ENCODE results near the gene SC5D.

Gene SC5D

DNA sequence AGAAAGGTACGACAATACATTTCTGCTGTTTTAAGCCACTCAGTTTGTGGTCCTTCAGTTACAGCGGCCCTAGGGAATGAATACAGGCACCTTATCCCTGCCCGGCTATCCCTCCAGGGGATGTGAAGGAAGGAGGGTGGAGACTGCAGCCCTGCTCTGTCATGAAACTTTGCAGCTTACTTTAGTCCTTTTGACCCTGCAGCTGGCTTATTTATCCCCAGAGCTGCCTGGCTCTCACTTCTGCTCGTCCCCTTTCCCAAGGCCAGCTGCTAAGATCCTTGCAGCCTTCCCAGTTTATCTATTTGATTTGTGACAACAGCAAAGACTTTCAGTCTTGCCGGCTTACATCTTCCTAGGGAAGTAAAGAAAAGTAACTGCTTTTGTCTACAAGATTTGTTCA is 55.2 kb downstream of the SC5D start:
- no peak for DNase-seq (ENCODE audit: low read depth in 1 of 2, low spot score in 1 of 2)
- no peak overlapping the region for H3K27ac ChIP-seq (replicated peaks)
- no peak overlapping the region for H3K4me3 ChIP-seq (replicated peaks; ENCODE audit: insufficient read depth, low read length)
- no peaks in the 10 kb centered on the region for H3K27me3 ChIP-seq (ENCODE audit: insufficient read depth, poor library complexity, severe bottlenecking)
- TF ChIP-seq, protein P1, sequence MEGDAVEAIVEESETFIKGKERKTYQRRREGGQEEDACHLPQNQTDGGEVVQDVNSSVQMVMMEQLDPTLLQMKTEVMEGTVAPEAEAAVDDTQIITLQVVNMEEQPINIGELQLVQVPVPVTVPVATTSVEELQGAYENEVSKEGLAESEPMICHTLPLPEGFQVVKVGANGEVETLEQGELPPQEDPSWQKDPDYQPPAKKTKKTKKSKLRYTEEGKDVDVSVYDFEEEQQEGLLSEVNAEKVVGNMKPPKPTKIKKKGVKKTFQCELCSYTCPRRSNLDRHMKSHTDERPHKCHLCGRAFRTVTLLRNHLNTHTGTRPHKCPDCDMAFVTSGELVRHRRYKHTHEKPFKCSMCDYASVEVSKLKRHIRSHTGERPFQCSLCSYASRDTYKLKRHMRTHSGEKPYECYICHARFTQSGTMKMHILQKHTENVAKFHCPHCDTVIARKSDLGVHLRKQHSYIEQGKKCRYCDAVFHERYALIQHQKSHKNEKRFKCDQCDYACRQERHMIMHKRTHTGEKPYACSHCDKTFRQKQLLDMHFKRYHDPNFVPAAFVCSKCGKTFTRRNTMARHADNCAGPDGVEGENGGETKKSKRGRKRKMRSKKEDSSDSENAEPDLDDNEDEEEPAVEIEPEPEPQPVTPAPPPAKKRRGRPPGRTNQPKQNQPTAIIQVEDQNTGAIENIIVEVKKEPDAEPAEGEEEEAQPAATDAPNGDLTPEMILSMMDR (IDR thresholded peaks at IDR 0.05; ENCODE audit: insufficient read depth, low read length), result no peak
- TF ChIP-seq SPI1 (IDR thresholded peaks at IDR 0.05; ENCODE audit: borderline replicate concordance, low read depth), result no peak
- TF ChIP-seq POLR2AphosphoS5 (IDR thresholded peaks at IDR 0.05; ENCODE audit: low read depth), result no peak
- TF ChIP-seq, protein P2, sequence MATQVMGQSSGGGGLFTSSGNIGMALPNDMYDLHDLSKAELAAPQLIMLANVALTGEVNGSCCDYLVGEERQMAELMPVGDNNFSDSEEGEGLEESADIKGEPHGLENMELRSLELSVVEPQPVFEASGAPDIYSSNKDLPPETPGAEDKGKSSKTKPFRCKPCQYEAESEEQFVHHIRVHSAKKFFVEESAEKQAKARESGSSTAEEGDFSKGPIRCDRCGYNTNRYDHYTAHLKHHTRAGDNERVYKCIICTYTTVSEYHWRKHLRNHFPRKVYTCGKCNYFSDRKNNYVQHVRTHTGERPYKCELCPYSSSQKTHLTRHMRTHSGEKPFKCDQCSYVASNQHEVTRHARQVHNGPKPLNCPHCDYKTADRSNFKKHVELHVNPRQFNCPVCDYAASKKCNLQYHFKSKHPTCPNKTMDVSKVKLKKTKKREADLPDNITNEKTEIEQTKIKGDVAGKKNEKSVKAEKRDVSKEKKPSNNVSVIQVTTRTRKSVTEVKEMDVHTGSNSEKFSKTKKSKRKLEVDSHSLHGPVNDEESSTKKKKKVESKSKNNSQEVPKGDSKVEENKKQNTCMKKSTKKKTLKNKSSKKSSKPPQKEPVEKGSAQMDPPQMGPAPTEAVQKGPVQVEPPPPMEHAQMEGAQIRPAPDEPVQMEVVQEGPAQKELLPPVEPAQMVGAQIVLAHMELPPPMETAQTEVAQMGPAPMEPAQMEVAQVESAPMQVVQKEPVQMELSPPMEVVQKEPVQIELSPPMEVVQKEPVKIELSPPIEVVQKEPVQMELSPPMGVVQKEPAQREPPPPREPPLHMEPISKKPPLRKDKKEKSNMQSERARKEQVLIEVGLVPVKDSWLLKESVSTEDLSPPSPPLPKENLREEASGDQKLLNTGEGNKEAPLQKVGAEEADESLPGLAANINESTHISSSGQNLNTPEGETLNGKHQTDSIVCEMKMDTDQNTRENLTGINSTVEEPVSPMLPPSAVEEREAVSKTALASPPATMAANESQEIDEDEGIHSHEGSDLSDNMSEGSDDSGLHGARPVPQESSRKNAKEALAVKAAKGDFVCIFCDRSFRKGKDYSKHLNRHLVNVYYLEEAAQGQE (IDR thresholded peaks at IDR 0.05; ENCODE audit: insufficient replicate concordance, low read depth), result no peak
- TF ChIP-seq GABPA (IDR thresholded peaks at IDR 0.05; ENCODE audit: low read depth), result no peak

DNA sequence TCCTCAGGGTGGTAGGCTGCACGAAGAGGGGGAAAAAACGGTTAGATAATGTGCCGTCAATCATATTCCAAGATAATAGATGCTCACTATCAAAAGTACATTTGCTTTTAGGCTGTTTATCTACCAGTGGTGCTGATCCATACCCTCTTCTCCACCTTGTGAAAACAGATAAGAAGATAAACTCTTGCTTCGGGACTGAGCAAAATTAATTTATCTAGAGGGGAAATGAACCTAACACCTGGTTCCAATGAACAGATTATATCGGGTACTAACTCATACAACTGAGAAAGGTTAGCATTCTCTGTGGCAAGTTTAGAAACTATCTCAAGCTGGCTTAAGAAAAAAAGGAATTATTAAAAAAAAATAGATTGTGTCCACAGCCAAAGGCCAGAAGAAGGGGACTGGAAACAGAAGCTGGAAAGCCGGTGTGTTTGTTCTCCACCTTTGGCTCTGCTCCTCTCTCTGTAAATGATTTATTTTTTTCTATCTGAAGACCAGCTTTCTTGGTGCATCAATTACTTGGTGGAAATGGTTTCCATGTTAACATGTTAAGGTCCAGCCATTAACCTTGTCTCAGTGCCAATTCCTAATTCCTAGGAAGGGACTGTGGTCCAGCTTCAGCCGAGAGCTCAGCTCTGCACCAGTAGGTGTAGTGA is 55.8 kb downstream of the SC5D start:
- TF ChIP-seq GABPA (IDR thresholded peaks at IDR 0.05; ENCODE audit: low read depth), result no peak
- no peak for TF ChIP-seq POLR2AphosphoS5 (IDR thresholded peaks at IDR 0.05; ENCODE audit: low read depth)
- TF ChIP-seq, protein P1 (IDR thresholded peaks at IDR 0.05; ENCODE audit: insufficient read depth, low read length), result no peak
- no peak for TF ChIP-seq SPI1 (IDR thresholded peaks at IDR 0.05; ENCODE audit: borderline replicate concordance, low read depth)
- TF ChIP-seq, protein P2 (IDR thresholded peaks at IDR 0.05; ENCODE audit: insufficient replicate concordance, low read depth), result no peak
- H3K27ac ChIP-seq (replicated peaks), result no peak overlapping the region
- H3K27me3 ChIP-seq (ENCODE audit: insufficient read depth, poor library complexity, severe bottlenecking), result no peaks in the 10 kb centered on the region
- no peak for DNase-seq (ENCODE audit: low read depth in 1 of 2, low spot score in 1 of 2)
- H3K4me3 ChIP-seq (replicated peaks; ENCODE audit: insufficient read depth, low read length), result no peak overlapping the region

DNA sequence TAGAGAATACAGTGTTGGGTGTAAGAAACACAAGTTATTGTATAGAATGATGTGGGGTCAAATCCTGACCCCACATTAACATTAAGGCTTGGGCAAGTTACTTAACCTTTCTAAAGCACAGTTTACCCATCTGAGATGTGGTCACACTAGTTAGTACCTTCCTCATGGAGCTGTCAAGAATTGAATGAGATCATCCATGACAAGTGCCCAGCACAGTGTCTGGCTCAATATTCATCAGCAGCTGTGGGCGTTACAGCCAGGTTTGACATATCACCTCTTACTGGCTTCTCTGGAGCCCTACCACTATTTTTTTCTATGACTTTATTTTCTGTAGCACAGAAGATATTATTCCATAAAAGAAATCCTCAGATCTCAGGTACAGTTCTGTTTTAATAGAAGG is 57.2 kb downstream of the SC5D start:
- Histone ChIP-seq H3K4me3 (replicated peaks; ENCODE audit: insufficient read depth, low read length) (no peak overlapping the region), H3K27me3 (ENCODE audit: insufficient read depth, poor library complexity, severe bottlenecking) (no peaks in the 10 kb centered on the region), H3K27ac (replicated peaks) (no peak overlapping the region)
- no peak for DNase-seq (ENCODE audit: low read depth in 1 of 2, low spot score in 1 of 2)
- TF ChIP-seq POLR2AphosphoS5 (IDR thresholded peaks at IDR 0.05; ENCODE audit: low read depth) (no peak), GABPA (IDR thresholded peaks at IDR 0.05; ENCODE audit: low read depth) (no peak), SPI1 (IDR thresholded peaks at IDR 0.05; ENCODE audit: borderline replicate concordance, low read depth) (no peak)
- TF ChIP-seq, protein P2 (IDR thresholded peaks at IDR 0.05; ENCODE audit: insufficient replicate concordance, low read depth), result no peak
- TF ChIP-seq, protein P1 (IDR thresholded peaks at IDR 0.05; ENCODE audit: insufficient read depth, low read length), result no peak

Measured in HL-60 (cell line).